A549 treated with dexamethasone at 1 μM for 4 hours (cell line): ENCODE results near the gene PRAMEF20. TPM values are rescaled to one million over a fixed set of nuclear protein-coding genes. Genes with fewer than 3 reads are reported as not detected.

Source experiments
- total RNA-seq: library from RNA; stranded (reverse); fragments of 200-300 nt; extraction: Qiagen RNA extraction; gene quantifications from 5 replicates; pipeline ENCODE4 v1.2.3, GENCODE V29; 2022

The PRAMEF20 gene
- not detected in 5 replicates for total RNA-seq

DNA sequence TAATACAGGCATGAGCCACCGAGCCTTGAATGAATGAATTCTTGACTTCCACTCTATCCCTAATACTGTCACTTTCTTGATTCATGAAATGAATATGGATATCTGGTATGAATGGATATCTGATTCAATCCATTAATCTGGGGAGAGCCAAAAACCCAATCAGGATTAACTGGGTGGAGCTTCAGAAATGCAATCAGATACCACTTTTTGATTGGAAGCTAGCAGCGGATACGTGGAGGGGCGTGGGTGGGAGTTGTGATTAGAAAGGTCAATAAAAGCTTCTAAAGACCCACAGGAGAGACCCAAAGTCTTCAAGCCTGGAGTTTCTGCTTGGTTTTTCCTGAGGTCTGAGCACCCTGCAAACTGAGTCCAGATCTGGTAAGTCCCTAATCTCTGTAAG, at the start of gene PRAMEF20:
PRAMEF20 (plus strand) TSS at position 301 of the 400 bp plus-strand sequence. CDS start 5,905 bp downstream, outside the sequence.

DNA sequence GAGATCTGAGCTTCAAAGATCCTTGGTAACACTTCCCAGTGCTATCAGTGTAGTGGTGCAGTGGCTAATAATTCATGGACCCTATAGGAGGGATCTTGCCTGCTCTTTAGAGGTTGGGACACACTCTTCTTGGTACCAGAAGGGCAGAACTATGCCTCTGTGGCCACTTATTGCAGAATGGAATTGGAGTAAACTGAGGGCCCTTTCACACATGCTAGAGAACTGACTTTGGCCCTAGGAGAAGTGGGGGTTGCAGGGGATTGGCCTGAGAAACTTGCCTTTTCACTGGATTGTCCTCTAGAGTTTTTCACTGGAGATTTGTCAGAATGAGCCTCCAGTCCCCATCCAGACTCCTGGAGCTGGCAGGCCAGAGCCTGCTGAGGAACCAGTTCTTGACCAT, 20.9 kb upstream of the PRAMEF20 start, which contains the start of gene PRAMEF17:
PRAMEF17 (plus strand) TSS at position 301 of the 400 bp plus-strand sequence; CDS start at position 327, 26 bp downstream.

Other genes starting within 250 kb of the PRAMEF20 start
- not detected in 5 replicates for gene HNRNPCL4, start 244.8 kb upstream of the PRAMEF20 start, total RNA-seq
- not detected in 5 replicates for gene PRAMEF9, start 238.6 kb upstream of the PRAMEF20 start, total RNA-seq
- 0.09 TPM in 1 of 5 replicates, not detected in the others for gene PRAMEF13, start 209.0 kb upstream of the PRAMEF20 start, total RNA-seq
- gene PRAMEF18, start 184.3 kb upstream of the PRAMEF20 start, total RNA-seq: not detected in 5 replicates
- not detected in 5 replicates for gene PRAMEF5, start 156.3 kb upstream of the PRAMEF20 start, total RNA-seq
- 0.11 TPM in 1 of 5 replicates, not detected in the others for gene PRAMEF8, start 125.3 kb upstream of the PRAMEF20 start, total RNA-seq
- not detected in 5 replicates for gene PRAMEF33, start 106.9 kb upstream of the PRAMEF20 start, total RNA-seq
- not detected in 5 replicates for gene PRAMEF15, start 94.9 kb upstream of the PRAMEF20 start, total RNA-seq
- not detected in 5 replicates for gene PRAMEF14, start 63.3 kb upstream of the PRAMEF20 start, total RNA-seq
- gene PRAMEF19, start 38.5 kb upstream of the PRAMEF20 start, total RNA-seq: not detected in 5 replicates
- not detected in 5 replicates for gene PRAMEF17, start 20.8 kb upstream of the PRAMEF20 start, total RNA-seq
- 0.06 to 0.13 TPM (median 0.07 TPM) in 4 of 5 replicates, not detected in the other for gene LRRC38, start 103.6 kb downstream of the PRAMEF20 start, total RNA-seq
- not detected in 5 replicates for gene PDPN, start 173.4 kb downstream of the PRAMEF20 start, total RNA-seq